OCI-LY7 (cell line): ENCODE data around the gene TIMM22.

Source experiments
- CTCF ChIP-seq: fragments of 200-600 bp; sonication (generic); conservative IDR thresholded peaks from 2 replicates; pipeline ENCODE4 v1.5.1; 2014; ENCODE audit warnings: mild to moderate bottlenecking, antibody characterized with exemption, low read length, moderate library complexity, mixed read lengths
- EZH2phosphoT487 ChIP-seq: fragments of 200-600 bp; sonication (generic); IDR thresholded peaks from 2 replicates; pipeline ENCODE4 v1.6.1; 2018; ENCODE audit warnings: low read depth, borderline replicate concordance, mild to moderate bottlenecking, mixed run types, antibody characterized with exemption, low read length, moderate library complexity, mixed read lengths

- TF ChIP-seq CTCF: no peak
- no peak for TF ChIP-seq EZH2phosphoT487
Observed at GRCh38 chr17:1039511-1040215, 42.7 kb downstream of the TIMM22 start.
